Medulla oblongata (tissue), 1 donor: ENCODE measurements around the gene CFAP57.
"Not testable (repeated sequence)": the region's sequence is repeated elsewhere in the genome, so short reads cannot be mapped to it uniquely, and the experiment has no call there.

Source experiments
- DNase-seq: peaks from one replicate; pipeline ENCODE4 v3.0.0-alpha.2; 2015; ENCODE audit errors: extremely low spot score

The CFAP57 gene

DNA sequence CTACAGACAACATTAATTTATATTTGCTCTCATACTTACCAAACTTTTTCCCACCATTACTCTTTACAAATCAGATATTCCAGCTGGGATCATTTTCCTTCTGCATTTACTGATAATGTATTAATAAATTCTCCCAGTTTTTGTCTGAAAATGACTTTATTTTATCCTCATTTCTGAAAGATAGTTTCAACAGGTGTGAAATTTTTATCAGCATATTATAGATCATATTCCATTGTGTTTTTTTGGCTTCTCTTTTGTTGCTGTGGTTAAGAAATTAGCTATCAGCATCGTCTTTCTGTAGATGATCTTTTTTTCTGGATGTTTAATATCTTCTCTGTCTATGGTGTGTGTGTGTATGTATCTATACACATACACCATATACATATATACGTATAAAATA lies 2.7 kb downstream of the CFAP57 start:
- DNase-seq = no peak

DNA sequence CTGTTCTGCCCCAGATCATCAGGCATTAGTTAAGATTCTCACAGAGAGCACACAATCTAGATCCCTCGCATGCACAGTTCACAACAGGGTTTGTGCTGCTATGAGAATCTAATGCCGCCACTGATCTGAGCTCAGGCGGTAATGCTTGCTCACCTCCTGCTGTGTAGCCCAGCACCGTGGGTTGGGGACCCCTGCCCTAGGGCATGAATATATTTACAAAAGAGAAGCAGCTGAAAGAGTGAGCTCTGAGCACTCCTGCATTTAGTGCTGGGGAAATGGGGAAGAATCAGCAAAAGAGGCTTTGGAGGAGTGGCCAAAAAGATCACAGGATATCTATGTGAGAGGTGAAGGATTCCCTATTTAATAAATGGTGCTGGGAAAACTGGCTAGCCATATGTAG lies 5.6 kb downstream of the CFAP57 start:
- no peak for DNase-seq

DNA sequence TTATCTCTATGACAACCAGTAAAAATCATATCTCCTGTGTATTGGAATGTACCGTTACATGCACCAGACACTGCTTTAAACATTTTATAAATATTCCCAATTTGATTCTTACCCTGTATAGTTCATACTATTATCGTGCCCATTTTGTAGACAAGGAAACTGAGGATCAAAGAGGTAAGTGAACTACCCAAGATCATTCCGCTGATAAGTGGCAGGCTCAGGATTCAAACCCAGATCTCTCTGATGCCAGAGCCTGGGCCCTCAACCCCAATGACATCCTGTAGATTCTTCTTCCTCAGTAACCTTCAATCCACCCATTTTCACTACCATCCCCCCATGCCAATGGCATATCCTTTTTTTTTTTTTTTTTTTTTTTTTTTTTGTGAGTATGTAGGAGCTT lies 12.3 kb downstream of the CFAP57 start:
- no peak for DNase-seq

DNA sequence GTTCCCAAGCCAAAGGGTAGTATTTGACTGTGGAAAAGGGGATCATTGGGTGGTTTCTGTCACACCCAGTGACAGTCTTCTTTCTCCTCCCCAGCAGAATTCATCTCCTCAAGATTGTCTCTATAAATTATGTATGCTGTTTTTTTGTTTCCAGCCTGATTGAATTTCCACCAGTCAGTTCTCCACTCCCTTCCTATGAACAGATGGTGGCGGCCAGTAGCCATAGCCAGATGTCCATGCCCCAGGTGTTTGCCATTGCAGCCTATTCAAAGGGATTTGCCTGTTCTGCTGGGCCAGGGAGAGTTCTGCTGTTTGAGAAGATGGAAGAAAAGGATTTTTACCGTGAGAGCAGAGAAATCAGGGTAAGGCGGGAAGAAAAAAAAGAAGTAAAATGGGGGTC lies 12.9 kb downstream of the CFAP57 start:
- no peak for DNase-seq

DNA sequence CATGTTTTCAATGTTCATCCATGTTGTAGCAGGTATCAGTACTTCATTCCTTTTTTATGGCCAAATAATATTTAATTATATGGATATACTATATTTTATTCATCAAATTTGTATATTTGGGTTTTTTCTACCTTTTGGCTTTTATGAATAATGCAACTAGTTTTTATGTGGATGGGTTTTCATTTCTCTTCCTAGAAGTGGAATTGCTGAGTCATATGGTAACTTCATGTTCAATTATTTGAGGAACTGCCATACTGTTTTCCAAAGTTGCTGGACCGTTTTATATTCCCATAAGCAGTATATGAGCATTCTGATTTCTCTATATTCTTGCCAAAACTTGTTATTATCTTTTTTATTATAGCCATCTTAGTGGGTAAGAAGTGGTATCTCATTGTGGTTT lies 16.0 kb downstream of the CFAP57 start:
- no peak for DNase-seq

DNA sequence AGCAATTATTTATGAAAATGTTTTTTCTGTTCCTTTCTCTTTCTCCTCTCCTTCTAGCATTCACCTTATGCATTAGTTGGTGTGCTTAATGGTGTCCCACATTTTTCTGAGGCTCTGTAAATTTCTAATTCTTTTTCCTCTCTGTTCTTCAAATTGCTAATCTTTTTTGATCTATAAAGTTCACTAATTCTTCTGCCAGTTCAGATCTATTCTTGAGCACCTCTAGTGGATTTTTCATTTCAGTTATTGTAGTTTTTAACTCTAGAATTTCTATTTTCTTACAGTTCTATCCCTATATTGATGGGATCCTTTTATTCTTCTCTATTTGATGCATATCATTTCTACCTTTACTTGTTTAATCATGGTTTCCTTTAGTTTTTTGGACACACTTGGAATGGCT lies 22.4 kb downstream of the CFAP57 start:
- DNase-seq = no peak

DNA sequence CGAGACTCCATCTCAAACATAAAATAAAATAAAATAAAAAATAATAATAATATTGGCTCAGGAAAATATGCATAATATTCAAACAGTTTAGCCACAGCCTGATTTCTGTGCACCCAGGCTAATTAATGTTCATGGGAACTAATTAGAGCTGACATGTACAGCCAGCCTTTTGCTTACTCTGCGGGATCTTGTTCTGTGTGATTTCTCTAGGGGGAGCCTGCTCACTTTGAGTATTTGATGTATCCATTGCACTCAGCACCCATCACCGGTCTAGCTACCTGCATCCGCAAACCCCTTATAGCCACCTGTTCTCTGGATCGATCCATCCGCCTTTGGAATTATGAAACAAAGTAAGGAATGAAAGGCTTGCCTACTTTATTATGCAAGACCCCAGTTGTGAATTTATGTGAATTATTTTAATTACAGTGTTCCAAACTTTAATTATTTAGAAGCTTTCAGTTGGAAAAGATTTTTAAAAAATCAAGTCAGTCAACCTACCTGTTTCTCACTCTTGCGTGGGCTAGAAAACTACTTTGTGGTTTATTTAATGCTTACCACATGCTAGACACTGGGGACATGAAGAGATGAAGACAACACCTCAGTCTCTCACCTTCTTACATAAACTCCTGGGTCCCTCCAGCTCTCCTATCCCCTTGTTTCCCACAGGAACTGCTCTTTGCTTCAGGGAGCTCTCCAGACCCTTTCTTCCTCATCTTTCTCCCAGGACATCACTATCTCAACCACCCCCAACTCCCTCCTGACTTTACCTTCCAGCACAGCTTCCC lies 25.4 kb downstream of the CFAP57 start:
- no peak for DNase-seq

DNA sequence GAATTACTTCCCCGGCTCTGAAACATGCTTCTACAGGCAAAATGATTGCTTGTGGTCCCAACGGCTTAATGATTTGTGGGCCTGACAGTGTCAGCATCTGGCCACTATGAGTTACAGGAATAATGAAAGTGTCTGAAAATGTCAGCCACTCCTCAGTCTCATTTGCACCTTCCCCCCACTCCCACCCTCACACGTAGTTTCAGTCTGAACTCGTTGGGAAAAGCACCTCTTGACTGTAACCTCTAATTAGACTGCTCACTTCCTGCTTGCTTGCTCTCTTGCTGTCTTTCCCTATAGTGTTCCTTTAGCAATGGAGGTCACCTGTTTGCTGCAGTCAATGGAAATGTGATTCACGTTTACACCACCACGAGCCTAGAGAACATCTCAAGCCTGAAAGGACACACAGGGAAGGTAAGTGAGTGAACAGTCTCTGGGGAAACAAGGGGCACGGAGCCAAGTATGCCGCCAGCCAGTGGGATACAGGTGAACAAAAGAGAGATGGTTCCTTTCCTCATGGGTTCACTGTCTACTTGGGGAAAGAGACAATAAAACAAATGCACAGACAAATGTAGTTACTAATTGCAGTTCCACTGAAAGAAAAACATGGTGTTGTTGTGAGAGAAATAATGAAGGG lies 27.1 kb downstream of the CFAP57 start:
- no peak for DNase-seq

DNA sequence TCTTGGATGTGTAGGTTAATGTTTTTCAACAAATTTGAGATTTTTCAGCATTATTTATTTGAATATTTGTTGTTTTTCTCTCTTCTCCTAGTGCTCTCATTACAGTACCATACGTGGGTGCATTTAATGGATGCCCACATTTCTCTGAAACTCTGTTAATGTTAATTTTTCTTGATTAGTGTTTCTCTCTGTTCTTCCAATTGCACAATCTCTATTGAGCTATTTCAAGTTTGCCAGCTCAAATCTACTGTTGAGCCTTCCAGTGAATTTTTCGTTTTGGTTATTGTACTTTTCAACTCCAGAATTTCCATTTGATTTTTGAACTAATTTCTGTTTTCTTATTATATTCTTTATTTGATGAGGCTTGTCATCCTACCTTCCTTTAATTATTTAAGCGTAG lies 31.7 kb downstream of the CFAP57 start:
- DNase-seq = no peak

DNA sequence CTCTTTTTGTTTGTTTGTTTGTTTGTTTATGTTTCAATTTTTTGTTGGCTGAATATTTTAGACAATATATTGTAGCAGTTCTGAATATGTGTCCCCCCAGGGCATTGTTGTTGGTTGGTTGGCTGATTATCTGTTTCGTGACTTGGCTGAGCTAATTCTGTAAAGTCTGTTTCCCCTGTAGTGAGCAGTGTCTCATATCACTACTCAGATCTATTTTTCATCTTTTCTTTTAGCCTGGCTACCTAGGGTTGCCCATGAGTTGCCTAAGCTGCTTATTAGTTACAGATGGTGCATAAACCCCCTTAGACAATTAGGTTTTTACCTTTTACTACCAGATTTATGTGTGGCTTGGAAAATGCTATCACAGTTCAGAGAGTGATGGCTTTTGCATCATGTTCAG lies 32.3 kb downstream of the CFAP57 start:
- no peak for DNase-seq

DNA sequence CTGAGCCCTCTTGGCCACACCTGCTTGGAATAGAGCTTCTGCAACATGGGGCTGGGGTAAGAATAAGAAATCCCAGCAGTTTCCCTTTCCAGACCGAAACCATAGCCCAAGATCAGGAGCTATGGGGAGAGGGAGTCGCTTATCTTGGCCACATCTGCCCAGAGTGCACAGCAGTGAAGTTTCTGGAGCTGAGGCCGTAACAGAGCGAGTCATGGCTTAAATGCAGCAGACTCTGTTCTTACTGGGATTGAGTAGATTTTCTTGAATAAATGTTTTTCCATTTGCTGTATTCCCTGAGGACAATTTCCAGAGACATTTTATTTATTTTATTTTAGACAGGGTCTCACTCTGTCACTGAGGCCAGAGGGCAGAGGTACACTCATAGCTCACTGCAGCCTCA lies 33.5 kb downstream of the CFAP57 start:
- DNase-seq = no peak

DNA sequence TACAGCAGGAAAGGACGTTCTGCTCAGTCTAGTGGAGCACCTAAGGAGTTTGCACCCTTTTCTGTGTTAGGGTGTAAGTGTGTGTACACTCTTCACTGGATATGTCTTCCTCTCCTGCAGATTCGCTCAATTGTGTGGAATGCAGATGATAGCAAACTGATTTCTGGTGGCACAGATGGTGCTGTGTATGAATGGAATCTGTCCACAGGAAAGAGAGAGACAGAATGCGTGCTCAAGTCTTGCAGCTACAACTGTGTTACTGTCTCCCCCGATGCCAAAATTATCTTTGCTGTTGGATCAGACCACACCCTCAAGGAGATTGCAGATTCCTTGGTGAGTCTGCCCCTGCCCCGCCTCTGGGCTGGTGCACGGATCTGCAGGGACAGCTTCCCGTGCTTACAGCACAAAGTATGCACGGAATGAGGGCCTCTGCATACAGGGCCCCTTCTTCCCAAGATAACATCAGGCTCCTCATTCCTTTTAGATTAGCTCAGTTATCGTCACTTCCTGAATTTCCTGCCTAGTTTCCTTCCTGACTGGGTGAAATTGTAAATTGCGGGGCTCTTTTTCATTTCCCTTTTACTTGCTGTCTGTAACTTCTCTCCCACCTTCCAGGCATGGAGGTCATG lies 34.6 kb downstream of the CFAP57 start:
- no peak for DNase-seq

DNA sequence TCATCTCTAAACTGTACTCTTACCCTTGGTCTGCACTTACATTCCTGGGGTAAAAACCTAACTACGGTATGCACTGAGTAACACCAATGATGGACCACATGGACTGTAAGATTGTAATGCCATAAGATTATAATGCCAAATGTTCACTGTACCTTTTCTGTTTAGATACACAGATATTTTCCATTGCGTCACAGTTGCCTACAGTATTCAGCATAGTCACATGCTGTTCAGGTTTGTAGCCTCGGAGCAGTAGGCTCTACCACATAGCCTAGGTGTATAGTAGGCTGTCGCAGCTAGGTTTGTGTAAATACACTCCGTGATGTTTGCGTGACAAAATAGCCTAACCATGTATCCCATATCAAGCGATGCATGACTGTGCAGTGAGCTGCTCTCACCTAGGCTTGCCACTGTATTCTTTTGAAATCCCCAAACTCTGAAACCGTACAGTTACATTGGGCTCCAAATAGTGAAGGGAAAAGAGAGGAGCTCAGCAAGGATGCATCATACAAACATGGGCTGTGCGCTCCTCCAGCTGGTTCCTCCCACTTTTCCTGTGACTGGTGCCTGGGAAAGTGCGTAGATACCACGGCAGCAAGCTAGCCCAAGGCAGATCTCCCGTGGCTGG lies 35.2 kb downstream of the CFAP57 start:
- DNase-seq = no peak

DNA sequence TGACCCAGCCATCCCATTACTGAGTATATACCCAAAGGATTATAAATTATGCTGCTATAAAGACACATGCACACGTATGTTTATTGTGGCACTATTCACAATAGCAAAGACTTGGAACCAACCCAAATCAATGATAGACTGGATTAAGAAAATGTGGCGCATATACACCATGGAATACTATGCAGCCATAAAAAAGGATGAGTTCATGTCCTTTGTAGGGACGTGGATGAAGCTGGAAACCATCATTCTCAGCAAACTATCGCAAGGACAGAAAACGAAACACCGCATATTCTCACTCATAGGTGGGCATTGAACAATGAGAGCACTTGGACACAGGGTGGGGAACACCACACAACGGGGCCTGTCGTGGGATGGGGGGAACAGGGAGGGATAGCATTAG lies 36.1 kb downstream of the CFAP57 start:
- DNase-seq = not testable (repeated sequence)

DNA sequence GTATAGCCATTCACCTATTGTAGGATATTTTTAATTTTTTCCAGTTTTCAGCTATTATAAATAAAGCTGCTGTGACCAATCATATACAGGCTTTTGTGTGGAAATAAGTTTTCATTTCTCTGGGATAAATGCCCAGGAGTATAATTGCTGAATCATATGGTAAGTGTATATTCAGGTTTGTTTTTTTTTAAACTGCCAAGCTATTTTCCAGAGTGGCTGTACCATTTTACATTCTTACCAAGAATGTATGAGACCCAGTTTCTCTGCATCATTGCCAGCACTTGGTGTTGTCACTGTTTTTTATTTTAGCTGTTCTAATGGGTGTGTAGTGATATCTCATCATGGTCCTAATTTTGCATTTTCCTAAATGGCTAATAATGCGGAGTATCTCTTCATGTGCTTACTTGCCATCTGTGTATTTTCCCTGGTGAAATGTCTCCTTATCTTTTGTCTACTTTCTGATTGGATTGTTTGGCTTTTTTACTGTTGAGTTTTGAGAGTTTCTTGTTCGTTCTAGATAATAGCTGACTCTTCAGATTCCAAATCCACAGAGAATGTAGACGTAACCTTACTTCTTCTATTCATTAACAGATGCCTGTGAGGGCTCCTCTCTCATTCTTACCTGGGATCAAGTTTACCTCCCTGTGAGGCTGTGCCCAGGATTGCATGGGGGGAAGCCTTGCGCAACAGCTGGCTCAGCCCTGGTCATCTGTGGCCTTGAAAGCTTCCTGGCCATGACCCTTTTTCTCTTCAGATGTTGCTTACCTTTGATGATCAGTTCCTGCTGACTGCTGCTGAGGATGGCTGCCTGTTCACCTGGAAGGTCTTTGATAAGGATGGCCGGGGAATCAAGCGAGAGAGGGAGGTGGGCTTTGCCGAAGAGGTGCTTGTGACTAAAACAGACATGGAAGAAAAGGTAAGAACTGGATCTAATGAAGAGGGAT lies 42.6 kb downstream of the CFAP57 start:
- no peak for DNase-seq

DNA sequence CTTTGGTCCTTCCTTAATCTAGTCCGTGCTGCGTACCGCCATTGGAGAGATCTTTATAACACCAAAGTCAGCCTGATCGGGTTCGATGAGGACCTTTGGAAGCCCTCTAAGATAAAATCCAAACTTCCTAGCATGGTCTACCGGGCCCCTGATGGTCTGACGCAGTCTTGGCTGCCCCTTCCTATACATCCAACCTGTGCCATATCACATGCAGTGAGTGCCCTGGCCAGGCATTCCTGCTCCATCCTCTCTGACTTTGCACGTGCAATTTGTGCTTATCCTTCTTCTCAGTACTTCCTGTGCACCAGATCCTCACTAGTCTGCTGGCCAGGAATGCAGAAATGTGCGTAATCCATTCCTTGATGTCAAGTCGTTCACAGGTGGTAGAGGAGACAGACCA lies 45.6 kb downstream of the CFAP57 start:
- no peak for DNase-seq

DNA sequence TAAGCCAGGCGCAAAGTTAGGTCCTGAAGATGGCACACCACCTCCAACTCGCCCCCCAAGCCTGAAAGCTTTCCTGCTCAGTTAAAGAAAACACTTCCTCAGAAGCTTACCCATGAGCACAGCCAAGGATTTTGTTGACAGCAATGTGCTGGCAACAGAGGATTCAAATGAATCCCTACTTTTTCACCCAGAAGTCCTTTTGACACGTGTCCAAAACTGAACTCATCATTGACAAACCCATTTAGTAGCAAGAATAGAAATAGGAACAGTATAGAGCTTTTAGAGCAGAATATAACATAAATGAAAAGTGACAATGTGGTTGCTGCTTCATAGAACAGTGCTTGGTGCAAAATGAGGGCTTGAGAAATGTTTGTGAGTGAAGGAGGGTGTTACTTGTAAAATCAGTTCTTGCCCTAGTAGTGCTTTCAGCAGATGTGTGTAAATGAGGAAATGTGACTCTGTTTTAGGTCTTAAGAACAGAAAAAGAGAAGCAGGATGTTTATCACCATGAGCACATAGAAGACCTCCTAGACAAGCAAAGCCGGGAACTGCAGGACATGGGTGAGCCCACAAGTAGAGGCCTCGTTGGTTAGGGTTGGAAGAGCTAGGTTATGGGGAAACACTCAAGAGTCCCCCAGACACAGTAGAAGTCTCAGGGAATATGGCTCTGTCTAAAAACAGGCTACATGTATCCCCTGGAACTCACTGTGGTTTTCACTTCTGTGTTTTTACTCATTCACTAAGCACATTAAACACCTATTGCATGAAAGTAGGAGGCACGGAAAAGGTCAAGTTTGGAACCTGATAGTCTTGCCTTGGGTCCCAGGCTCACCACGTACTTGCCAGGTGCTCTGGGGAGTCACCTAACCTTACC lies 49.0 kb downstream of the CFAP57 start:
- DNase-seq = peak; percentile 40

DNA sequence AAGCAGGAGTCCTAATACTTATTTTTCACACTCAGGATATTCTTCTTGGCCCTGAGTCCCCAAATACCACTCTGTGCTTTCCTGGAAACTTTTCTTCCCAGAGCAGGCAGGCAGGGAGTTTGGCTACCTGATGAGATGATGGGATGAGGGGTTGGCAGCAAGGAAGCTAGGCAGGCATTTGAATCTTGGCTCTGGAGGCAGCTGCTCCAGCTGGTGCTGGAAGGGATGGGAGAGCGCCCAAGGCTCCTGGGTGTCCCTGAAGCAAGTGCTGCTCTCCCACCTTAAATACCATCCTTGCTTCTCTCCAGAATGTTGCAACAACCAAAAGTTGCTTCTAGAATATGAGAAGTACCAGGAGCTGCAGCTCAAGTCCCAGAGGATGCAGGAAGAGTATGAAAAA lies 49.7 kb downstream of the CFAP57 start:
- DNase-seq = no peak

DNA sequence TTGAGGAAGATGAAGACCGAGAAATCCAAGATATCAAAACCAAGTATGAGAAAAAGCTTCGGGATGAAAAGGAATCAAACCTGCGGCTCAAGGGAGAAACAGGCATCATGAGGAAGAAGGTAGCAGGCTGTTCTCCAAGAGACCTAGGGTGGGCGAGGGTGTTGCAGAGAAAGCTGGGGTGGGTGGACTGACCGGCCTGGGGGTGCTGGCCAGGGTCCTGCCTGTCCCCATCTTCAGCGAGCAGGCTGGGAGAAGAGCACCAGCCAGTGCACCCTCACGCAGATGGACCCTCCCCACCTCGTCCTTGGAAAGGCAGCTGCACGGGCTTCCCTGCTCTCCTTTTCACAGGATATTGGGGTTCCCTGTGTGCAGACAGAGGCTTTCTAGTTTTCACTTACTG lies 50.7 kb downstream of the CFAP57 start:
- DNase-seq = no peak

DNA sequence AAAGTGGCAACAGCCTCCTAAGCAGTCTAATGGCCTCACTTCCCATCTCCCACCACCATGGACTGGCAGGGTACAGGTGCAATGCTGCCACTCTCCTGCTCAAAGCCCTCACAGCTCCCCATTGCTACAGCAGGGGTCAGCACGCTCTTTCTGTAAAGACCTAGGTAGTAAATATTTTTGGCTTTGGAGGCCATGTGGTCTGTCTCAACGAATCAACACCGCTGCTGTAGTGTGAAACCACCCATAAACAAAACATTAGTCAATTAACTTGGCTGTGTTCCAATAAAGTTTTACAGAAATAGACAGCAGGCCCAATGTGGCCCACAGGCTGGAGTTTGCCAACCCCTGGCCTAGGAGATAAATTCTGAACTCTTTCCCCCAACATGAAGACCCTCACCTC lies 53.0 kb downstream of the CFAP57 start:
- DNase-seq = no peak
